ENCODE measurements around the gene ADK.
"Not testable (repeated sequence)": the region's sequence is repeated elsewhere in the genome, so short reads cannot be mapped to it uniquely, and the experiment has no call there.

The ADK gene

GRCh38 chr10:74575191-74575720 lies 424.2 kb downstream of the ADK start:
- DNase-seq: no peak

GRCh38 chr10:74575912-74576311 lies 424.9 kb downstream of the ADK start:
- no peak for DNase-seq

DNA sequence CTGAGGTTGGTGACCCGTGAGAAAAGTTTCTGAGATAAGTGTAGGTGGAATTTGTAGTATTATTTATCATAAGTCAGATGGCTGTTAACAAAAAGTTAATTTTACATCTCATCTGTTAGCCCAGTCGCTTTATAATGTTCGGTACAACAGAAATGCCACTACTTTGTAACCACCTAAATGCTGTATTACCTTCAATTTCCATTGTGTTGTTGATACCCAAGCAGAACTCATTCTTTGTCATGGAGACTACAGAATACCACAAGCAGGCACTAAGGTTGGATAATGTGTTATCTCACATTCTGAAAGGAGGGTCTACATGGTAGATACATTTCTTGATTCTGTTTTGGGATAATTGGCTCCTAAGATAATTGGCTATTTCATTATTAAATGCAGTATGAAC lies 425.6 kb downstream of the ADK start:
- no peak for DNase-seq

DNA sequence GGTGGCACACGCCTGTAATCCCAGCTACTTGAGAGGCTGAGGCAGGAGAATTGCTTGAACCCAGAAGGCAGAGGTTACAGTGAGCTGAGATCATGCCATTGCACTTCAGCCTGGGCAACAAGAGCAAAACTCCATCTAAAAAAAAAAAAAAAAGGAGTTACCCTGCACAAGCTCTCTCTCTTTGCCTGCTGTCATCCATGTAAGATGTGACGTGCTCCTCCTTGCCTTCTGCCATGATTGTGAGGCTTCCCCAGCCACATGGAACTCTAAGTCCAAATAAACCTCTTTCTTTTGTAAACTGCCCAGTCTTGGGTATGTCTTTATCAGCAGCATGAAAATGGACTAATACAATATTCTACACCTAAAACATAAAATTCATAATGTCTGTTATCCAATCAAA lies 429.4 kb downstream of the ADK start:
- not testable (repeated sequence) for DNase-seq

- DNase-seq: no peak
Measured at GRCh38 chr10:74582566-74582965, 431.5 kb downstream of the ADK start.

- peak; percentile 27 to 32 for DNase-seq
Measured at GRCh38 chr10:74585231-74586087, 434.4 kb downstream of the ADK start.

- peak in 1 of 2 donors; percentile 23 for DNase-seq
Measured at GRCh38 chr10:74586088-74586585, 435.1 kb downstream of the ADK start.

DNA sequence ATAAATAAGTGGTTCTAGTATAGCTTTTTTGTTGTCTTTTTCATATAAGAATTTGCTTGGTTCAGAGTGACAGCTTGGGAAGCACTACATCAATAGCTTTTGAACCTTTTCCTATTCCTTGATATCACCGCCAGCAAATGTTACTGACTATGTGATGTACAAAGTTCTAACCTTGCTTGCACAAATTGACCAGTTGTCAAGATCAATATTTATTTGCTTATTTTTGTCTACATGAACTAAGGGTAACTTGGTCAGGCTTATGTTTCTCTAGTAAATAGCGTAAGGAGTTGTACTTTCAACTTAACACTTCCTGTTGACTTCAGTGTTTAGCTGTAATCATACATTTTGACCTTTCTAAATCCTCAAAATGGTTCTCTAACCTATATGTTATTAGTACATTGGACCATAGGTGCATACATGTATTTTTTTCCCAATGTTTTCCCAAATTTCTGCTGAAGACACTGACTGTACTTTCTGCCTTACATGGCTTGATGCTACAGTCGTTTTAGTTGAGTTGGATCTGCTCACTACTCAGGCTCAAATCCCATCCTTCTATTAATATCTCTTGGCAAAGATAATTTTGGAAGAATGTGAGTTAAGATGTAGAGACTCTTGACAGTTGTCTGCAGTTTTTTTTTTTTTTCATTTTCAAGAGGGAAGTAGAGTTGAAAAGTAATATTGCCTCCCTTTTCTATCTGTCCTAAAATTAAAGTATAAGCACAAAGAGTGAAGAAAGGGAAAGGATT lies 436.3 kb downstream of the ADK start:
- DNase-seq: no peak

DNA sequence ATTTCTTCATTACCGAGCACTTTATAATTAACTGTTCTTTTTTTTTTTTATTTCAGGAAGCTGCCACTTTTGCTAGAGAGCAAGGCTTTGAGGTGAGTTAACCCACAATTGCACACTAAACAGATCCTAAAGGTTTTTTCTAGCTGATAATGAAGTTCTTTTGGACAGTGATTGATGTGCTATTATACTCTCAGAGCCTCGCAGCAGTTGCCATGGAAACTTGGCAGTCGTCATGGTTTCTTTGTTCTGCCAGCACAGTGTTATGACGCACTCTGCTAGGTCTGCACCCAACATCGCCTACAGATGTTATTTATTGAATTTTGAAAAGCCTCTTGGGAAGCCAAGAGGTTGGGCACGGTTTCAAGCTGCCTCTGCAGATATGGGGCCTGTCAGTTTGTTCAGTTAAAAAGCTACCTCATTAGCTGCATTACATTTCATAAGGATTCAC lies 438.2 kb downstream of the ADK start:
- peak; percentile 63 to 69 for DNase-seq

- no peak for DNase-seq
Measured at GRCh38 chr10:74589851-74590250, 438.8 kb downstream of the ADK start.

- DNase-seq: no peak
Measured at GRCh38 chr10:74593470-74593869, 442.4 kb downstream of the ADK start.

GRCh38 chr10:74596713-74597112 lies 445.7 kb downstream of the ADK start:
- no peak for DNase-seq

DNA sequence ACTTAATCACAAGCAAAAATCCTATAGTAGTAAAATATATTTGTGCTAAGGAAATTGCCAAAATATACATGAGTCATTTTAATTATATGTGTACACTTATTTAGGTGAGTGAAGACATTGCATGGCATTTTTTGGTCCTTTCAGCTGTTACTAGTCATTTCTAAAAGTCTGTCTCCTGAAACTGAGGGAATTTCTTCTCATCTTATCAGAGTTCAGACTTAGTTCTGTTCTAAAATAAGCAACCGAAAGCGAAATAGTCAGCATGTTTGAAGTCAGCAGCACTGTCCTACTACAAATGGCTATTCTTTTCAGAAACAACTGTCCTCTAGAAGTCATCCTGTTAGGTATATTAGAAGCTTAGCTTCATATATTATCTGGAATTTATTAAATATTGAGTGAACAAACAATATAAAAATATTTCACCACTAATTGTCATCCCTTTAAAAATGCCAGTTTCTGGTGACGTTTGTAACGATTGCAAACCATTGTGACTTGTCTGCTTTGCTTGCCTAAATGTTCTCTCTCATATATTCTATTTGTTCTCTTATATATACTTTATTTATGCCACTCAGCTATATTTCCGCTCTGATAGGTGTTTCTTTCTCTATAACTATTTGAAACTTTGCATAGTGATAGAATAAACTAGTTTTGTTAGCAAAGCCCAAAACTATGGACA lies 448.0 kb downstream of the ADK start:
- DNase-seq: no peak

DNA sequence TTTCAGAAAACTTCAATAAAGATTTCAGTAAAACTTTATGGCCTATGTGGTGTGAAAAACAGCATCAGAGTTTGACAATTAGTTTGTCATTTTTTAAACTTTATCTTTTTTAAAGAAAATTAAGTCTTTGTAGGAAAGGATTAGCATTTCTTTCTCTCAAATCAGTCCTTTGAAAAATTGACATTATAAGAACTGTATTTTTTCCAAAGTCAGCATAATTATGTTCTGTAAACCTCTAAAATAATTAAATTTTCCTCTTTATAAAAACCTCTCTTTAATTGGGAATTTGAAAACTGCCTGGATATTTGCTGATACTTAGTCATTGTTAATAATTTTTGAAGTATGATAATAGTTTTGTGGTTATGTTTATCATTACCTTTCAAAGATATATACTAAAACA lies 448.7 kb downstream of the ADK start:
- no peak for DNase-seq

- no peak for DNase-seq
Measured at GRCh38 chr10:74600170-74600569, 449.1 kb downstream of the ADK start.

GRCh38 chr10:74602576-74602975 lies 451.6 kb downstream of the ADK start:
- no peak for DNase-seq

DNA sequence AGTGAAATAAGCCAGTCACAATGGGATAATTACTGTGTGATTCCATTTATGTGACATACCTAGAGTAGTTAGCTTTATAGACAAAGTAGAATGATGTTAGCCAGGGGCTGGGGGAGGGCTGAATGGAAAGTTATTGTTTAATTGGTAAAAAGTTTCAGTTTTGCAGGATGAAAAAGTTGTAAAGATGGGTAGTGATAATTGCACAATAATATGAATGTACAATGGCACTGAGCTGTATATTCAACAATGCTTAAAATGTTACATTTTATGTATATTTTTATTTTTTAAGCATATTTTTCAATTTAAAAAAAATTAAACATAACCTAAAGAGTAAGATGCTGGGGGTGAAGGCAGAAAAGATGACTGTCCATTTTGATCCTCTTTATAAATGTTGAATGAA lies 459.3 kb downstream of the ADK start:
- DNase-seq: no peak

- no peak for DNase-seq
Measured at GRCh38 chr10:74612195-74612594, 461.2 kb downstream of the ADK start.

- no peak for DNase-seq
Measured at GRCh38 chr10:74620626-74621025, 469.6 kb downstream of the ADK start.

DNA sequence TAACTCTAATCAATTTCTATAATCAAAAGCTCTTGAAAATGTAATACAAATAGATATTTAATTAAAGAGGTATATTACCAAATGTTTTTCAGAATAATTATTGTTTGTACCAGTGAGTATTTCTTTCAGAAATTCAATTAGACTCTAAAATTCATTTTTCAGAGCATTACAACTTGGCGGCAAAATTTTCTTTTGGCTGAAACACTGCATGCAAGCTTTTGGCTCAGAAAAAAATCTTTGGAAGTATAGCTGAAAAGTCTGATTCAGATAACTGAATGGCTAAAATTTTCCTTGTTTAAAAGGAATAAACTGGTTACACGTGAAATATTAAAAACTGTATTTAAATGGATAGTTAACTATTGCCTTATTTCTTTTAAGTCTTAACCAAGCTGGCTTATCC lies 472.8 kb downstream of the ADK start:
- no peak for DNase-seq

DNA sequence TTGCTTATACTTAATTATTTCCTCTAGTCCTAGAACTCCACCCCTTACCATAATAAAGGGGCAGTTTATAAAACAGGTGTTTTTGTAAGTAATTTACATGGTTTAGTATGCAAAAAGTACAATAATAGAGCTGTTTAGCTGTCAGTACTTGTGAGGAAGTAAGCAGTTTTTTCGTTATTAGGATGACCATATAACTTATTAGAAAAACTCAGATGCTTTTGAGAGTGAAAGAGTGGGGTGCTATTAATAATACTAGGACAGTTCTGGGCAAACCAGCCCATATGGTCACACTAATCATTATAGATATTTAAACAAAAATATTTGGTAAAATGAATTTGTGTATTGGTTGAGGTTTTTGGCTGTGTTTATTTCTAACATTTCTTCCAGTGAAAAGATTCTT lies 473.5 kb downstream of the ADK start:
- DNase-seq: no peak

GRCh38 chr10:74628136-74628535 lies 477.1 kb downstream of the ADK start:
- no peak for DNase-seq

DNA sequence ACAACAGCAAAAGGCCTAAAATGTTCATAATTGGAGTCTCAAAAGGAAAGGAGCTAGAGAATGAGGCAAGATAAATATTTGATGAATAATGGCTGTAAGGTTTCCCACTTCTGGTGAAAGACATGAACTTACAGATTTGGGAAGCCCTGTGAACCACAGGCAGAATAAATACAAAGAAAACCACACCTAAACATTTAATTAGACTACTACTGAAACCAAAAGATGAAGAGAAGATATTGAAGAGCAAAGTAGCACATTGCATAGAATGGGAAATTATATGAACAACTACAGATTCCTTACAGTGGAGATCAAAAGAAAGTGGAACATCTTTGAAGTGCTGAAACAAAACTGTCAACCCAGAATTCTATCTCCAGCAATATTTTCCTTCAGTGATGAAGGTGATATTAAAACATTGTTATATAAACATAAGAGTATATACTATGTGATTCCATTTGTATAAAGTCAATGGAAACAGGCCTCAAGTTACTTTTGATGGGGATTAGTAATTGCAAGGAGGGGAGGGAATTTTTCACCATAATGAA lies 484.0 kb downstream of the ADK start:
- DNase-seq: no peak

Measured in stimulated activated CD4-positive, alpha-beta T cell treated with anti-CD3 and anti-CD28 coated beads, Interleukin-2, amount 100 ng/mL, for 48 hours (primary cell).